Mammary epithelial cell (primary cell): ENCODE results near the gene TH.

Source experiments
- CTCF ChIP-seq, 2 donors: IDR thresholded peaks in 1 of 2; conservative IDR thresholded peaks in 1 of 2; 2 replicates each; pipeline ENCODE4 v1.5.1; 2011 to 2012; ENCODE audit warnings: inconsistent platforms in 2 of 2, low read length in 2 of 2, mild to moderate bottlenecking in 2 of 2, control low read depth in 1 of 2, low read depth in 1 of 2; ENCODE audit not compliant: insufficient read depth in 1 of 2; ENCODE audit errors: extremely low read depth in 1 of 2
- EZH2 ChIP-seq: IDR thresholded peaks from 2 replicates; pipeline ENCODE4 v1.6.1; 2012; ENCODE audit warnings: low read length, inconsistent platforms, borderline replicate concordance

GRCh38 chr11:2193099-2193887 is 21.7 kb upstream of the TH start:
- TF ChIP-seq CTCF (conservative IDR thresholded peaks at IDR 0.05 in 1 of 2, IDR thresholded peaks at IDR 0.05 in 1 of 2; ENCODE audit: extremely low read depth in 1 of 2, insufficient read depth in 1 of 2, low read depth in 1 of 2, low read length in 2 of 2) (no peak), EZH2 (no peak)
